HG03439 (cell line): ENCODE data around the gene AADAC.
"Not testable (repeated sequence)": the region's sequence is repeated elsewhere in the genome, so short reads cannot be mapped to it uniquely, and the experiment has no call there.

Experiments used
- ATAC-seq: cut with Tn5 transposase; IDR thresholded peaks from one replicate; pipeline ENCODE4 v1.9.1; 2021; ENCODE audit warnings: mild to moderate bottlenecking, moderate library complexity; ENCODE audit not compliant: unreplicated experiment

AADAC gene

GRCh38 chr3:151852074-151852811 is 38.3 kb downstream of the AADAC start:
- no peak for ATAC-seq

GRCh38 chr3:151856118-151856517 is 42.2 kb downstream of the AADAC start:
- no peak for ATAC-seq

GRCh38 chr3:151856641-151857040 is 42.7 kb downstream of the AADAC start:
- no peak for ATAC-seq

- ATAC-seq: no peak
Observed at GRCh38 chr3:151859233-151859673, 45.3 kb downstream of the AADAC start.

GRCh38 chr3:151859905-151860304 is 46.0 kb downstream of the AADAC start:
- ATAC-seq: no peak

GRCh38 chr3:151863611-151864010 is 49.7 kb downstream of the AADAC start:
- ATAC-seq: no peak

GRCh38 chr3:151864423-151865101 is 50.6 kb downstream of the AADAC start:
- no peak for ATAC-seq

- no peak for ATAC-seq
Observed at GRCh38 chr3:151866711-151867410, 52.9 kb downstream of the AADAC start.

GRCh38 chr3:151867666-151868065 is 53.8 kb downstream of the AADAC start:
- no peak for ATAC-seq

GRCh38 chr3:151869181-151869580 is 55.3 kb downstream of the AADAC start:
- ATAC-seq: no peak

GRCh38 chr3:151871639-151872468 is 57.9 kb downstream of the AADAC start:
- peak; percentile 70 for ATAC-seq

GRCh38 chr3:151873398-151873797 is 59.5 kb downstream of the AADAC start, which contains the start of gene SUCNR1:
TSS of gene SUCNR1 (plus strand) at chr3:151873643. CDS start at chr3:151879893, 6,250 bp downstream.
- no peak for ATAC-seq

- not testable (repeated sequence) for ATAC-seq
Observed at GRCh38 chr3:151874079-151874478, 60.2 kb downstream of the AADAC start.

- ATAC-seq: no peak
Observed at GRCh38 chr3:151875759-151876158, 61.8 kb downstream of the AADAC start.

GRCh38 chr3:151877269-151877668 is 63.4 kb downstream of the AADAC start:
- ATAC-seq: no peak
